MCF 10A (cell line): ENCODE data around the gene WDFY3. TPM values are rescaled to one million over a fixed set of nuclear protein-coding genes. Genes with fewer than 3 reads are reported as not detected.

ENCODE experiments used
- BruUV-seq: library from RNA; stranded (reverse); fragments of 400-500 nt; replicated peaks from 2 replicates; lab custom pipeline; 2021; lab: Mats Ljungman, UMichigan
- CTCF ChIA-PET: fragments of 300-600 bp; sonication (Branson Sonifier 250); formaldehyde crosslinking; extraction: SDS; loops from one replicate; lab custom pipeline; 2021; ENCODE audit warnings: antibody characterized with exemption, inconsistent platforms; lab: Yijun Ruan, JAX
- POLR2A ChIA-PET: fragments of 300-600, 350-650 bp; sonication (Branson Sonifier 250); formaldehyde crosslinking; extraction: SDS; loops from one replicate; lab custom pipeline; 2020; ENCODE audit warnings: antibody characterized with exemption, inconsistent platforms; lab: Yijun Ruan, JAX
- DNase-seq: peaks from one replicate; pipeline ENCODE4 v3.0.0-alpha.2; 2018; ENCODE audit not compliant: unreplicated experiment
- H3K27ac Mint-ChIP-seq: one replicate; pipeline ENCODE4 v1.8.0; 2022; ENCODE audit warnings: mild to moderate bottlenecking, low read depth, mixed read lengths; ENCODE audit not compliant: unreplicated experiment
- H3K27me3 Mint-ChIP-seq: one replicate; pipeline ENCODE4 v1.8.0; 2022; ENCODE audit warnings: mixed read lengths; ENCODE audit not compliant: insufficient read depth, unreplicated experiment
- H3K36me3 Mint-ChIP-seq: one replicate; pipeline ENCODE4 v1.8.0; 2022; ENCODE audit warnings: mild to moderate bottlenecking, moderate library complexity, mixed read lengths; ENCODE audit not compliant: insufficient read depth, unreplicated experiment
- H3K4me1 Mint-ChIP-seq: one replicate; pipeline ENCODE4 v1.8.0; 2022; ENCODE audit warnings: mixed read lengths; ENCODE audit not compliant: insufficient read depth, unreplicated experiment
- H3K4me3 Mint-ChIP-seq: one replicate; pipeline ENCODE4 v1.8.0; 2022; ENCODE audit warnings: mild to moderate bottlenecking, moderate library complexity, mixed read lengths; ENCODE audit not compliant: unreplicated experiment
- H3K9me3 Mint-ChIP-seq: one replicate; pipeline ENCODE4 v1.8.0; 2022; ENCODE audit warnings: mixed read lengths; ENCODE audit not compliant: unreplicated experiment
- CTCF ChIP-seq: fragments of 200-600 bp; IDR thresholded peaks from one replicate; pipeline ENCODE4 v1.8.0; 2022; ENCODE audit warnings: antibody characterized with exemption, mild to moderate bottlenecking; ENCODE audit not compliant: unreplicated experiment
- intact Hi-C: fragments of 100-400 bp; cut with micrococcal nuclease; formaldehyde crosslinking; loops from 2 replicates; pipeline ENCODE4 v1.14.1; 2022
- total RNA-seq: library from RNA; stranded (reverse); gene quantifications from 2 replicates; pipeline ENCODE4 v1.2.3, GENCODE V29; 2022

WDFY3 gene
- total RNA-seq, 1 experiment from 2014 or later = 90.7 TPM

DNA sequence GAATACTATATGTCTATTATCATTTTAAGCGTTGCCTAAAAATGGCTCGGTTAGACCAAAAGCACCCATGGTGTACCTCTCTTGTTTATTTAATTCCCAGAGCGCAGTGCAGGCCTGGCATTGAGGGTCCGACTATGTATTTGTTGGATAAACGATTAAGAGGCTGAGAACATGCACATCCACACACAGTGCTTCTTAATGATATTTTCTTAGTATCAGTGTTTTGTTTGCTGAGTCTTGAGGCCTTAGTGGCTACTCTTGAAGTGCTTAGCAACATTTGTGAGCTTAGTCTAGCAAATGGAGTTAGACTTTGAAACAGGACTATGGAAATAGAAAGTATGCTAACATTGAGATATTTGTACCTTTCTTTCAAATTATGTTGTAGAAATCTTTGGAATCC is 339.8 kb downstream of the WDFY3 start:
- BruUV-seq = no TSS peak
- POLR2A ChIA-PET = interaction anchor here (2.0 kb wide), 1 partner anchor 38 kb away, joined by 4 read pairs; no protein-coding TSS in a partner anchor

GRCh38 chr4:84623661-84624060 is 342.8 kb downstream of the WDFY3 start:
- intact Hi-C loops = no loop called here
- no peaks in the 10 kb centered on the region for H3K9me3 Mint-ChIP-seq
- no TSS peak for BruUV-seq
- no peak for TF ChIP-seq CTCF
- H3K36me3 Mint-ChIP-seq = peaks cover 5% of the 10 kb centered on the region
- H3K4me3 Mint-ChIP-seq = no peak overlapping the region
- H3K27me3 Mint-ChIP-seq = no peaks in the 10 kb centered on the region
- H3K27ac Mint-ChIP-seq = no peak overlapping the region
- no peak for DNase-seq
- CTCF ChIA-PET = no interaction called here
- no peaks in the 10 kb centered on the region for H3K4me1 Mint-ChIP-seq
- POLR2A ChIA-PET = interaction anchor here (0.9 kb wide), 1 partner anchor 14 kb away, joined by 3 read pairs; no protein-coding TSS in a partner anchor

More for the DNA sequence above, 339.8 kb downstream of the WDFY3 start:
- Mint-ChIP-seq H3K36me3 (no peaks in the 10 kb centered on the region), H3K4me3 (no peak overlapping the region), H3K27ac (no peak overlapping the region), H3K4me1 (no peaks in the 10 kb centered on the region), H3K27me3 (no peaks in the 10 kb centered on the region), H3K9me3 (no peaks in the 10 kb centered on the region)
- no peak for TF ChIP-seq CTCF
- intact Hi-C loops = no loop called here
- DNase-seq = no peak
- CTCF ChIA-PET = no interaction called here

- POLR2A ChIA-PET = no interaction called here
- Mint-ChIP-seq H3K4me3 (no peak overlapping the region), H3K4me1 (no peaks in the 10 kb centered on the region), H3K27me3 (no peaks in the 10 kb centered on the region), H3K9me3 (no peaks in the 10 kb centered on the region), H3K36me3 (peaks cover 5% of the 10 kb centered on the region), H3K27ac (no peak overlapping the region)
- intact Hi-C loops = no loop called here
- DNase-seq = no peak
- no TSS peak for BruUV-seq
- CTCF ChIA-PET = no interaction called here
- no peak for TF ChIP-seq CTCF
These were observed 343.5 kb downstream of the WDFY3 start for GRCh38 chr4:84622959-84623358.
